NCI-H774 (cell line): ENCODE data around the gene DLGAP1.
A peak's percentile ranks its signal among the peaks of the same experiment; 100 is the strongest.

ENCODE experiments used
- DNase-seq: peaks from one replicate; lab custom pipeline; 2025; lab: John Stamatoyannopoulos, UW

Gene DLGAP1

DNA sequence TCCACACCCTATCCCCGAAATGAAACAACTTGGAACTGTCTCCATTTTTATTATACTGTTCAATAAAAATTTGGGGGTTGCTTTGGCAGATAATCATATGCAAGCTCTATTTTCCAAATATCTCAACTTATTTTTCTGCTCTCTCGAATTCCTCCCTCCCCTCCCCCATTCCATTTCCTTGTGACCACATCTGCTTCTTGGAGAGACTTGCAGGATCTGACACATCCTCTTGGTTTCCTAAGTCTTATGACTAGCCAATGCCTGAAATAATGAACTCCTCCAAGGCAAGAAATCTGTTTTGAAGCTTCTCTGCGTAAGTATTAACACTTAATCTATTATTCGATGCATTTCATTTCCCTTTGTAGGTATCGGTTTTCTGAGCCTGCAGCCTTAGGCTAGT is 989.1 kb downstream of the DLGAP1 start:
- DNase-seq, result no peak

GRCh38 chr18:3463051-3463450 is 992.1 kb downstream of the DLGAP1 start:
- DNase-seq, result no peak

DNA sequence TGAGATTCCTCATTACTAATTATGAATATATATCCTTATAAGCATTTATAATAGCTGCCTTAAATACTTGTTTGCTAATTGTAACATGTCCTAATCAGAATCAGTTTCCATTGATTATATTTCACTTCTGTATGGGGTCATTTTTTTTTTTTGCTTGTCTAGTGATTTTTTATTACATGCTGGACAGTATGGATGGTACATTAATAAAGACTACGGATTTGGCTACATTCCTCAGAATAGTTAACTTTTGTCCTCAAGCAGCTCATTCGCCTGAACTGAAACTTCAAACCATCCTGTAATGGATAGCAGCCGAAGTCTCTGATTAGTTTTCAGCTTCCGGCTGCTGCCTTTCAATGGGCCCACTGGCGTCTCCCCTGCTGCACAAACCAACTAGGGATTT is 993.4 kb downstream of the DLGAP1 start:
- no peak for DNase-seq

- DNase-seq, result no peak
Measured at GRCh38 chr18:3460823-3461398, 994.2 kb downstream of the DLGAP1 start.

DNA sequence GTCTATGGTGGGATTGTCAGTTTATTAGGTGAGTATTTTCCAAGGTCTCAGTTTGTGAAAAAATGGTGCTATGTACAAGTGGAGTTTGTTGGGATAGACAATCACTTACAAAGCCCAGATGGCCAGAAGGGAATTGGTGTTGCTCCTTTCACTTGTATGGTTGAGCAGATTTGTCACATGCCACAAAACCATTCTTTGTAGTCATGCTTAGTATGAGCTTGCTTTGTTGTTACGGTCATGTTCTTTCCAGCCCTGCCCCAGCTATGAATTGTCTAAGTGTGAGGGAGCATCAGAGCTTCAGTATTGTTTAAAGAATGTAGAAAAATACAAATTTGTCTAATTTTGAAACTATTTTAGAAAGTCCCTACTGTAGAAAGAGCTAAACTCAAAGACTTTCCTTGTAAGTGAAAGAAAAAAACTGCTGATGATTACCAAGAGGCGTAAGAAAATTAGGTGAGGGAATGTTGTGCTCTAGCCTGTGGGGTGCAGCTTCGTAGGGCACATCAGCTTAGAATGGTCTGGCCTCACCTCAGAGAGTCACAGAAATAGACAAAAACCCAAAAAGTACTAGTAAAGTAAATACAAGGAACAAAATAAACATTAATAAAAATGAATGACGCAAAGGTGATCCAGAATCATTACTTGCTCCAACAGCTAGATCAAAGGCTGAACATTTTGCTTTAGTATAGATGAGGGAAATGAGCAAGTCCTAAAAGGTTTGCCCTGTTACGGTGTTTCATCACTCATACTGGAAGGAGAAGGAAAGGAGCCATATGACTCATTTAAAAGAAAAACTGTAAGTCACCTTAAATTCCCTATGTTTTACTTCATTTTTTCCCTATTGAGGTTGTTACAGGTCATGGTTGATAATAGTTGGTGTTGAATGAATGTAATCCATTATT is 995.9 kb downstream of the DLGAP1 start:
- DNase-seq, result no peak

GRCh38 chr18:3458378-3458777 is 996.7 kb downstream of the DLGAP1 start:
- DNase-seq, result no peak

GRCh38 chr18:3457261-3457724 is 997.8 kb downstream of the DLGAP1 start:
- no peak for DNase-seq

DNA sequence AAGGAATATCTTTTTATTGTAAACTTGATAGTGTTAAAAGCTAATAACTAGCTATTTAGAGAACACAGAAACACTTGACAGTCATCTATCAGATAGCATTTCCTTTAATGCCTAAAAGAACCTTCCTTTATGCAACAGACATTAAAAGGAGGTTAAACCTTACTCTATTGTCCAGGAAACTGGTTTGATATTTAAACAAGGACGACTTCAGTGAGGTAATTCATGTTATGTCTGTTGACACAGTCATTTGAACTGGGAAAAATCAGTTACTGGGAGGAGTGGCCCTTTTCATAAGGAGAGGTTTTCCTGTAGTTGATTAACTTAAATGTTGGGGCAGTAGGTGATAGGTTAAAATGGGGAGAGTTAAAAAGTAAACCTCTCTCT is 998.4 kb downstream of the DLGAP1 start:
- DNase-seq, result peak; percentile 25

GRCh38 chr18:3455907-3456685 is 999.0 kb downstream of the DLGAP1 start:
- DNase-seq, result no peak

DNA sequence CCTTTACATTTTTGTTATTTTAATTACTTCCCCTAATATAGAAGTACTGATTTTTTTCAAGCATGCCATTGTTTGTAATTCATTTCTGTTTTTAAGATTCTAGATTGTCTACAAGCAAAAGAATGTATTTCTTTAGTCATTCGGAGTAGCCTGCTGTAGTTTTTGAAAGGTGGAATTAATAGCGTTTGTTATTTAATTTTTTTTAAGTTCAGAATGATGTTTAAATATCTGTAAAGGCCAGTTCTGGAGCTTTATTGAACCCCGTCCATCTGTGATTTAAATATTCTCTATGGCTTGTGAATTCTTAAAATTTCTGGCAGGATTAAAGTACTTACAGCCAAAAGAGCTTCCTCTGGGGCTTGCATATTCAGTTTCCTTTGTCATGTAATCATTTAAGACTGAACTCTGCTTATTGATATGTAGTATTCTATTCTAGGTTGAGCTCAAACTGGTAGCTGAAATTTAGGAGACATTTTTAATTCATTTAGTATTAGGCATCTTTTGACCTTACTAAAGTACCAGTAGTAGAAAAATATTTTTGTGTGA is 999.9 kb downstream of the DLGAP1 start:
- no peak for DNase-seq

DNA sequence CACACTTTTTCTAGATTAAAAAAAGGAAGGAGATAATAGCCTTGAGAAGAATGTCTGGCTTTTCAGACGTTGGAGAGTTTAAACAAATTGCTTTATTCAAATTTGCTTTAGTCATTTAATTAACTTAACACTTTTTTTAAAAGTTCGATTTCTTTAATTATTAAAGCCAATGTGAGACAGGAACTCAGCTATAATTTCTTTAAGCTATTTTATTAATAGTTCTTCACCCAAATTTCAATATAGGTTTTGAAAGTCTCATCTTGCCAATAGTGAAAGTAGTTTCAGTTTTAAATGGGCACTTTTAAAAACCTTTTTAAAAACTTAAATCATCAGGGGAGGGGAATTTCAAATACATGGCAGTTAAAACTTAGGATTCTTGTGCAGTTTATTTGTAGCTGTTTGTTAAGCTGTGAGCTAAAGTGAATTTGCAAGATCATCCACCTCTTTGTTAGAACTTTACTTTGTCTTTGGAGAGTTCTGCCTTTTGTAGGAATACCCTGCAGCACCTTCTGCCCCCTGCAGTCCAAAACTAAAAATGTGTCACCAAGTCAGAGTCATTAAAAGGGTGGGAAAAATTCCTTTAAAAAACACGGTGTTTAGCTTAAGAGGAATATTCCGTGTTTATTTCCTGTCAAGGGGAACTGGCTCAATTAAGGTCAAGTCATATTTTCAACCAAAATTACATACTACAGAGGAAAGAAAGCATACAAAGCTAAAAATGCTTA is 1000.6 kb downstream of the DLGAP1 start:
- DNase-seq, result peak; percentile 22

DNA sequence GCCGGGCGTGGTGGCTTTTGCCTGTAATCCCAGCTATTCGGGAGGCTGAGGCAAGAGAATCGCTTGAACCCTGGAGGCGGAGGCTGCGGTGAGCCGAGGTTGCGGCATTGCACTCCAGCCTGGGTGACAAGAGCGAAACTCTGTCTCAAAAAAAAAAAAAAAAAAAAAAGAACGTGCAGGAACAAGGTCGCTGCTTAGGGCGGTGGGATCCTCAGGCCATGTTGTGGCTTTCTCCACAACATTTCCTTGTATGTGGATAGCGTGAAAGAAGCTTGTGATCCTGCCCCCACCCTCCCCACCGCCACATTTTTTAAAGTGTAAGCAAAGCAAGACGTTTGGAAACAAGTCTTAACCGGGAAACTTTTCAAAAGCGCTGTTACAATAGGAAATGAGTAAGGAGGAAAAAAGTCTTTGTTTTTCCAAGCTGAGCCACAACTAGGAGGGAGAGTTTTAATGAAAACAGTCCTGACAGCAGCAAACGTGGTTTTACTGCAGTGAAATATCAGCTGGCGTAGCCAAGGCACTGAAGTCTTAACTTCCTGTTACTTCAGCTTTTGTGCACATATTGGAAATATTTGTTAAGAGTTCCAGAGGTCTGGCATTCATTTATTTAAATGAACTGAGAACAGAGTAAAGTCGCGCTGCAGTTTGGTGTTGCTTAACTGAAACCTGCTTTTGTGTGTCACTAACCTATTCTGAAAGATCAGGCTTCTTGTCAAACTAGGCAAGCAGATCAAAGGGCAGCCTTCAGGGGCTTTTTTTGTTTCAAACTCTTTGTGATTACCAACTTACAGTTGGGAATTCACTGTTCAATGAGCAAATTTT is 1001.4 kb downstream of the DLGAP1 start:
- no peak for DNase-seq

- no peak for DNase-seq
Measured at GRCh38 chr18:3452750-3453539, 1002.2 kb downstream of the DLGAP1 start.

DNA sequence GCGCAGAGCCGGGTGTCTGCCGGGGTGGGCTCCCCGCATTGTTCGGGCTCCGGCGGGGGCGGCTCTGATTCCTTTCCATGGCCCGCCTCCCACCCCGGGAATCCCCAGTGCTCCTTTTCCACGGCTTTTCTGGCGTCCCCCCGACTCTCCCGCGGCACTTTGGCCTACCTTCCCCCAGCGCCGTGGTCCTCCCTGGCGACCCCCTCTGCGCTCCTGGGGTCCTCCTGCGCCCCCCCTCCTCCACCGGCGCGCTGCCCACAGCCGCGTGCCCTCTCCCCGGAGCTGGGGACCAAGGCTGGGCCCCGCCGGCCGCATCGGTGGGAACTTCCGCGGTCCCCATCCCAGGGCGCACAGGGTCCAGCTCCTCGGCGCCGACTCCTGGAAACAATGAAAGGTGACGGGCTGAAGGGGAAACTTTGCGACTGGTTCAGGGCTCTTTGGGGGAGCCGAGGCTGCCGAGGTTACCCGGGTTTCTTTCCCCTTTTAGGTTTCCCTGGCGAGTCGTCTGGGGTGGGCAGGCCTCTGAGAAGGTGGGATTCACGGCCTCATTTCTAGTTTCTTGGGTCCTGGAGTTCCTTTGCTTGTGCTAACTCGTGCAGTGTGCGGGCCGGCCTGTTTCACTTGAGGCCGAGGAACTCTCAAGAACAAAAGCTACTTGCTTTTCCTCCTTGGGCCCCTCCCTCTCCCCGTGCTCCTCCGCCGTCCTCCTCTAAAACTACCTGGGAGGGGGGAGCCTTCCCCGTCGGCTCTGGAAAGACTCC is 1002.9 kb downstream of the DLGAP1 start:
- no peak for DNase-seq

DNA sequence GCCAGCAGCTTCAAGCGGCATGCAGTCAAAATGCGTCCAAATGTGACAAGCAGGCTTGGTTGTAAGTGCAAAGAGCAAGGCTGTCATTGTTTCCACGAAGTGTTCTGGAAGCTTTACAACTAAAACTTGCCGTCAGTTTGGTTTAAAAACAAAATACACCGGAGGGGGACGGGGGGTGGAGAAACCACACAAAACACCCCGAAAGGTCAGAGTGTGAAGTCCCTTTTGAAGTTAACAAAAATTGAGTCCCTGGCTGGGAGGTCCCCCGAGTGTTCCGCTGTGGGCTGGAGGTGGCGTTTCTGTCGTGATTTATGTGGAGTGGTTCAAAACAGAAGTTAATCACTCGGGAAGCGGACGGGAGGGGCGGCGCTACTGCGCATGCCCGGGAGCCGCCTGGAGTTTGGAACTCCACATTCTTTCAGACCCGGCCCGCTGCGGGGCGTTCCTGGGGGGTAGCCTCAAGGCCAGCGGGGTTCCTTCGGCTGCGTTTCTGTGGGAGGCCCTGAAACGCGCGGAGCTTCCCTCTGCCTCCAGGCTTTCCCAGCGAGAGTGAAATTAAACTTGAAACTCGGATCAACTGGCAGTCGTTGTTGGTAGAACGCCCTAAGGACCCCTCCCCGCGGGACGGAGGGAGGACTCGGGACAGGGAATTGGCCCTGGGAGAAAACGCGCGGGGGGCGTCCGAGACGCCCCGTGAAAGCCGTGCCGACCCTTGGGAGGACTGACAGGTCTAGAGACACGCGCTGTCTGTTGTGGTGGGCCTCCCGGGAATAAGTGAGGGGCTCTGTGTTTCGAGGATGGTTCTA is 1003.7 kb downstream of the DLGAP1 start:
- peak; percentile 8 for DNase-seq

DNA sequence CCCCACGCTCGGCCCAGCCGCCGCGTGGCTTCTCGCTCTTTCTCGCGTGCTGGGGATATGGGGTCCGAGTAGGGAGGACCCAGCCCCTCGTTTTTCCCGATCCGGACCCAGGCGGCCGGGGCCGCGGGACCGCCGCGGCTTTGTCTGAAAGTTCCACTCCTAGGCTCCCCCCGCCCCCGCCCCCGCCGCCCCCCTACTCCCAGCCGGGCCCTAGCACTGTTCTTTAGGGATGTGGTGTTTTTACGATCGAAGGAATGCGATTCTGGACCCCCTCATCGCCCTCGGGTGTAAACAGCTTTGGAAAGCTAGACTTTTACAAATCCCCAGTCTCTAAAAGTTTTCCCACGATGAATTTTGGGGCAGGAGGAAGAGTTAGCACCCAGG is 1004.3 kb downstream of the DLGAP1 start:
- no peak for DNase-seq

DNA sequence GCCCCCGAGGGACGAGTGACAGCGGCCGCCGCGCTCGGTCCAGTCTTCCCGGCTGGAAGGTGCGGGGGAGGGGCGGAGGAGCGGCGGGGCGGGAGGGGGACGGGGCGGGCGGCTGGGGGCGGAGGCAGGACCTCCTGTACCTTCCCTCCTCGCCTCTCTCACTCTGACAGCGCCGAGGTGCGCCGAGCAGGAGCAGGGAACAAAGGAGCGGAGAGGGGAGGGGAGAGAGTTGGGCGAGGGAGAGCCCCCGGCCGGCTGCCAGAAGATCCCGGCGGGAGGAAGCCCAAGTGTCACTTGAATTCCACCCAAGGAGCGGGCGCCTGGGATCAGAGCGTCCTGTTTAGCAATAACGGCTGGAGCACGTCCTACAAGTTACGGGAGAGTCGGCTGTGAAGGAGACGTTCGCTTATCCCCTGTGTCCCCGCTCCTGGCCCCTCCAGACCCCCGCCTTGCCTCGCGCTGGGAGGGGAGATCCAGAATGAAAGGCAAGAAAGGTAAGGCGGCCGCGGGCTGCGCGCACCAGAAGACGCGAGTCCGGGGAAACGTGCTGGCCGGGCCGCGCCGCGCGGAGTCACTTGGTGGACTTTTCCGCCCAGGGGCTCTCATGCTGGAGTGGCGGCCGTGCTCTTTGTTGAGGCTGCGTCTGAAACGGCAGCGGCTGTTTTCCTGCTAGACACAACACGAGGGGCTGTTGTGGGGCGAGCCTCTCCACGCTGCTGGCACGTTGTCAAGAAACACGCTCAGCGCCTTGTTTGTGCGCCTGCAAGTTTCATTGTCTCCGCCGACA is 1004.9 kb downstream of the DLGAP1 start, which contains the start of gene TGIF1:
Gene TGIF1 (plus strand): TSS at position 161 of the 787 bp plus-strand sequence. CDS start 318 bp downstream, at position 479.
- DNase-seq, result no peak
